Dendritic cell treated with granulocyte-macrophage colony-stimulating factor and Interleukin-4, amounts not matched to agents 40 ng/mL and 50 ng/mL, for 4 days (primary cell): ENCODE data around the gene PTPDC1.
"Not testable (repeated sequence)": the region's sequence is repeated elsewhere in the genome, so short reads cannot be mapped to it uniquely, and the experiment has no call there.

Experiments used
- H3K27ac Mint-ChIP-seq: one replicate; pipeline ENCODE4 v1.8.0; 2022; ENCODE audit warnings: mild to moderate bottlenecking, mixed read lengths
- H3K27me3 Mint-ChIP-seq: one replicate; pipeline ENCODE4 v1.8.0; 2022; ENCODE audit warnings: mild to moderate bottlenecking, mixed read lengths
- H3K36me3 Mint-ChIP-seq: one replicate; pipeline ENCODE4 v1.8.0; 2022; ENCODE audit warnings: low read depth, mixed read lengths
- H3K4me1 Mint-ChIP-seq: one replicate; pipeline ENCODE4 v1.8.0; 2022; ENCODE audit warnings: low read depth, mixed read lengths
- H3K4me3 Mint-ChIP-seq: one replicate; pipeline ENCODE4 v1.8.0; 2022; ENCODE audit warnings: mild to moderate bottlenecking, moderate library complexity, mixed read lengths
- H3K9me3 Mint-ChIP-seq: one replicate; pipeline ENCODE4 v1.8.0; 2022; ENCODE audit warnings: mixed read lengths
- intact Hi-C: fragments of 100-400 bp; cut with micrococcal nuclease; formaldehyde crosslinking; loops from one replicate; pipeline ENCODE4 v1.15.0; 2022

The PTPDC1 gene

GRCh38 chr9:94101162-94101853 is 17.0 kb downstream of the PTPDC1 start:
- H3K4me3 Mint-ChIP-seq, result no peak overlapping the region
- intact Hi-C loops, result no loop called here
- H3K9me3 Mint-ChIP-seq, result no peaks in the 10 kb centered on the region
- H3K27ac Mint-ChIP-seq, result no peak overlapping the region
- H3K36me3 Mint-ChIP-seq, result peaks cover 9% of the 10 kb centered on the region
- no peaks in the 10 kb centered on the region for H3K4me1 Mint-ChIP-seq
- H3K27me3 Mint-ChIP-seq, result no peaks in the 10 kb centered on the region

DNA sequence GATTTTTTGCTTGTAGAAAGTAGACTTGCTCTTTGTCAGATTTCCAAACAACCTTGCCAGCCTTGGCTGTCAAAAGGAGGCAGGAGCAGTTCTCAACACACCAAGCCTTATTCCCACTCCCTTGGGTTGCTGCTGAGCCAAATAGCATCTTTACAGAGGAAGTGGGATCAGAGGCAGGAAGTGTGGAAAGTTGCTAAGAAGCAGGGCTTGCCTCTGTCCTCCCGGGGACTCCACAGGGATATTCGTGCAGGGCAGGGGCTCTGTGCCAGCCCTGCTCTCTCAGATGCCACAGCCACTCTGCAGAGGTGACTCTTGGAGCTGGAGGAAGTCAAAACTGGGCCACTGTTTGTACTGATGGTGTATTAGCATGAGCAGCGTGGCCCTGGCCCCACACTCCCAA is 24.3 kb downstream of the PTPDC1 start:
- no peaks in the 10 kb centered on the region for H3K4me1 Mint-ChIP-seq
- intact Hi-C loops, result no loop called here
- no peak overlapping the region for H3K4me3 Mint-ChIP-seq

DNA sequence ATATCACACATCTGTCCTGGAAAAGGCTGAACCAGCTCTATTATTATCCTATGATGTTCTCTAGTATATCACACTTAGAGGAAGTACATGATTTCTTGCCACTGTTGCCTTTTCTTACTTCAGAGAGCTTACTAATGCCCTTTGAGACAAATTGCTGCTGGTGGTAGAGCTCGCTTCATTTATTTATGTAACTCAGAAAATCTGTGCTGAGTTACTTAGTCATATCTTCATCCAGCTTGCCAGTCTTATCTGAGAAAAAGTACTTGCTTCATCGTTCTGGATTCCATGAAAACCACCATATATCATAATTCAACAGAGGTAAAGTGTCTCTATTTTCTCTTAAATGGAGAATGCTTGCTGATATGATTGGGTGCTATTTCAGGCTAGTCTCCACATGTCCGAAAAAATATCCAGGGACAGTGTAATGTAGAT is 26.6 kb downstream of the PTPDC1 start:
- H3K36me3 Mint-ChIP-seq, result no peaks in the 10 kb centered on the region
- H3K27me3 Mint-ChIP-seq, result no peaks in the 10 kb centered on the region
- no peak overlapping the region for H3K4me3 Mint-ChIP-seq
- no peaks in the 10 kb centered on the region for H3K4me1 Mint-ChIP-seq
- intact Hi-C loops, result no loop called here
- H3K27ac Mint-ChIP-seq, result no peak overlapping the region
- H3K9me3 Mint-ChIP-seq, result no peaks in the 10 kb centered on the region

More for the DNA sequence above, 24.3 kb downstream of the PTPDC1 start:
- Mint-ChIP-seq H3K27ac (no peak overlapping the region), H3K36me3 (no peaks in the 10 kb centered on the region), H3K27me3 (no peaks in the 10 kb centered on the region), H3K9me3 (no peaks in the 10 kb centered on the region)

DNA sequence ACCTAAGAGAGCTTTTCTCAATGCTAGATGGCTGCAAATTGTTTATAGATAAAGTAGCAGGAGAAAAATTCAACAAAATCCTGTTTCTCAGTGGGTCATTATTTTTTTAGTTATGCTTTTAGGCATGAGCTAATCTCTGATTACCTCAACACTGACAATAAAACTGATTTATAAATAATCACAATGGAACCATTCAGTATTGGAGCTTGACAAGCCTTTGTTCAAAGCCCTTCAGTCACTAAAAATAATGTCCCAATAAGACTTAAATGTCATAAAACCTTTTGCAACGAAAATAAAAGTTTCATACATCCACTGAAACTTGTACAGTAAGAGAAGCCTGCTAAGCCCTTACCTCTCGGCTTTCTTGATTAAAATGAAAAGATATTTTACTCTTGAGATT is 27.2 kb downstream of the PTPDC1 start:
- intact Hi-C loops, result no loop called here
- H3K4me1 Mint-ChIP-seq, result no peaks in the 10 kb centered on the region
- no peaks in the 10 kb centered on the region for H3K9me3 Mint-ChIP-seq
- H3K27ac Mint-ChIP-seq, result no peak overlapping the region
- H3K27me3 Mint-ChIP-seq, result no peaks in the 10 kb centered on the region
- H3K4me3 Mint-ChIP-seq, result no peak overlapping the region
- H3K36me3 Mint-ChIP-seq, result no peaks in the 10 kb centered on the region

- no peaks in the 10 kb centered on the region for H3K27me3 Mint-ChIP-seq
- intact Hi-C loops, result no loop called here
- no peaks in the 10 kb centered on the region for H3K9me3 Mint-ChIP-seq
- no peaks in the 10 kb centered on the region for H3K36me3 Mint-ChIP-seq
- H3K4me3 Mint-ChIP-seq, result no peak overlapping the region
- H3K4me1 Mint-ChIP-seq, result no peaks in the 10 kb centered on the region
- H3K27ac Mint-ChIP-seq, result no peak overlapping the region
Observed at GRCh38 chr9:94112716-94113465, 28.6 kb downstream of the PTPDC1 start.

- not testable (repeated sequence) for H3K36me3 Mint-ChIP-seq
Observed at GRCh38 chr9:94120088-94120487, 35.8 kb downstream of the PTPDC1 start.

DNA sequence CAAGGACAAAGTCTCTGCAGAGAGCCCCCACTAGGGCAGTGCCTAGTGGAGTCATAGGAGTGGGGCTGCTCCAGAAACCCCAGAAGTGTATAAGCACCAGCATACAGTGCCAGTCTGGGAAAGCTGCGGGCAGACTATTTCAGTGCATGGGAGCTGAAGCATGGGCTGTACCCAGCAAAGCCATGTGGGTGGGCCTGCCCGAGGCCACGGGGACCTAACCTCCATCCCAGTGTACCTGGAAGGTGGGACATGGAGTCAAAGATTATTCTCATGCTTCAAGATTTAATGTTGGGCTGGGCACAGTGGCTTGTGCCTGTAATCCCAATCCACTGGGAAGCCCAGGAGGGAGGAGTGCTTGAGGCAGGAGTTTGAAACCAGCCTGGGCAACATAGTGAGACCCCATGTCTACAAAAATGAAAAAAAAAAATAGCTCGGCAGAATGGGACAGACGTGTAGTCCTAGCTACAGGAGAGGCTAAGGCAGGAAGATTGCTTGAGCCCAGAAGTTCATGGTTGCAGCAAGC is 36.7 kb downstream of the PTPDC1 start:
- Mint-ChIP-seq H3K27me3 (no peaks in the 10 kb centered on the region), H3K4me3 (no peak overlapping the region), H3K4me1 (no peaks in the 10 kb centered on the region), H3K36me3 (peaks cover 6% of the 10 kb centered on the region), H3K9me3 (peaks cover 21% of the 10 kb centered on the region), H3K27ac (no peak overlapping the region)
- intact Hi-C loops, result no loop called here

More at GRCh38 chr9:94120088-94120487, 35.8 kb downstream of the PTPDC1 start:
- H3K4me1 Mint-ChIP-seq, H3K4me3 Mint-ChIP-seq, H3K27ac Mint-ChIP-seq, H3K27me3 Mint-ChIP-seq, intact Hi-C loops: not testable (repeated sequence)
- H3K9me3 Mint-ChIP-seq, result peaks cover 18% of the 10 kb centered on the region

DNA sequence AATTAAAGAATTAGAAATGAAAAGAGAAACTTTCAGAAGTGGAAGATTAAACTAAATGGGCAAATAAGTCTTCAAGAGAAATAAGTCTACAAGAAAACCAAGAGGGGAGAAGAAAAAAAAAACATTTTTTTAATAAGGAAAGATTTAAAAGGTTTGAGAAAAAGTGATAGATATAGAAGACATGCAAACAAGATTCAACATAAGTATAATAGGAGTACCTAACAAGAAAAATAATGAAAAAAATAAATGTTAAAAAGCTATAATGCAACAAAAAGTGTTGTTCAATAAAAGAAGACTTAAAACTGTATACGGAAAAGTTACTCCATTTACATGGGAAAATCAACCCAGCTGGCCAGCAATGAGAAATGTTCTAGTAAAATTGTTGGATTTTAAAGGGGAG is 42.6 kb downstream of the PTPDC1 start:
- Mint-ChIP-seq H3K36me3 (peaks cover 6% of the 10 kb centered on the region), H3K9me3 (peaks cover 76% of the 10 kb centered on the region), H3K4me1 (peaks cover 4% of the 10 kb centered on the region), H3K4me3 (no peak overlapping the region), H3K27ac (no peak overlapping the region), H3K27me3 (no peaks in the 10 kb centered on the region)
- intact Hi-C loops, result no loop called here

DNA sequence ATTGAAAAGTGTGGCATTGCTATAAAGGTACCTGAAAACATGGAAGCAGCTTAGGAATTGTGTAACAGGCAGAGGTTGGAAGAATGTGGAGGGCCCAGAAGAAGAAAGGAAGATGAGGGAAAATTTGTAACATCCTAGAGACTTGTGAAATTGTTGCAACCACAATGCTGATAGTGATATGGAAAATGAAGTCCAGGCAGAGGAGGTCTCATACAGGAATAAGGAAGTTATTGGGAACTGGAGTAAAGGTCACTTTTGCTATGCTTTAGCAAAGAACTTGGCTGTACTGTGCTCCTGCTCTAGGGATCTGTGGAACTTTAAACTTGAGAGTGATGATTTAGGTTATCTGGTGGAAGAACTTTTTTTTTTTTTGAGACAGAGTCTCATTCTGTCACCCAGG is 43.5 kb downstream of the PTPDC1 start:
- no peak overlapping the region for H3K4me3 Mint-ChIP-seq
- peaks cover 4% of the 10 kb centered on the region for H3K4me1 Mint-ChIP-seq
- H3K36me3 Mint-ChIP-seq, result peaks cover 6% of the 10 kb centered on the region
- no peaks in the 10 kb centered on the region for H3K27me3 Mint-ChIP-seq
- intact Hi-C loops, result no loop called here
- peaks cover 76% of the 10 kb centered on the region for H3K9me3 Mint-ChIP-seq
- H3K27ac Mint-ChIP-seq, result no peak overlapping the region

- Mint-ChIP-seq H3K4me1 (peaks cover 4% of the 10 kb centered on the region), H3K27ac (no peak overlapping the region), H3K27me3 (no peaks in the 10 kb centered on the region), H3K36me3 (peaks cover 6% of the 10 kb centered on the region), H3K4me3 (no peak overlapping the region), H3K9me3 (peaks cover 74% of the 10 kb centered on the region)
- intact Hi-C loops, result no loop called here
Observed at GRCh38 chr9:94128580-94128979, 44.3 kb downstream of the PTPDC1 start.

DNA sequence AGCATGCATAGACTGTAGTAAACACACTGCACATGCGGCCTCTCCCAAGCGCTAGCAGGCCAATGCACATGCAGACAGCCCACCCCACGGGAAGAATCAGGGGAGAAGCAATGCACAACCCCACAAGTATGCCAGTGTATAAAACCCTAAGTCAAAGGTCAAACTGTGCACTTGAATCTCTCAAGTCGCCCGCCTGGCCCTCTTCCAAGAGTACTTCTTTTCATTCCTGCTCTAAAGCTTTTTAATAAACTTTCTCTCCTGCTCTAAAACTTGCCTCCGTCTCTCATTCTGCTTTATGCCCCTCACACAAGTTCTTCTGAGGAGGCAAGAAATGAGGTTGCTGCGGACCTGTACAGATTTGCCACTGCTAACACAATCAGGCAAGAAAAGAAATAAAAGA is 50.4 kb downstream of the PTPDC1 start:
- Mint-ChIP-seq H3K9me3 (peaks cover 18% of the 10 kb centered on the region), H3K36me3 (no peaks in the 10 kb centered on the region), H3K4me1 (no peaks in the 10 kb centered on the region), H3K27ac (no peak overlapping the region), H3K27me3 (no peaks in the 10 kb centered on the region), H3K4me3 (no peak overlapping the region)
- intact Hi-C loops, result no loop called here

DNA sequence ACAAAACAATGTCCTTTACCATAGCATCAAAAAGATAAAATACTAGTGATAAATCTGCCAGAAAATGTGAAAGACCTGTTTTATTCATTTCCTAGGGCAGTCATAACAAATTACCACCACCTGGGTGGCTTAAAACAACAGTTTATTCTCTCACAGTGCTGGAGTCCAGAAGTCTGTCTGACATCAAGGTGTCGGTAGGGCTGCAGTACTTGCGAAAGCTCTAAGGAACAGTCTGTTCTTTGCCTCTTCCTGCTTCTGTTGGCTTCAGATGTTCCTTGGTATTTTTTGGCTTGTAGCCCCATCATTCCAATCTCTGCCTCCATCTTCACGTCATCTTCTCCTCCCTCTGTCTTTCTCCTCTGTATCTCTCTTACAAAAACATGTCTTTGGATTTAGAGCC is 51.0 kb downstream of the PTPDC1 start:
- Mint-ChIP-seq H3K4me1 (no peaks in the 10 kb centered on the region), H3K27me3 (no peaks in the 10 kb centered on the region), H3K4me3 (no peak overlapping the region), H3K36me3 (no peaks in the 10 kb centered on the region), H3K9me3 (peaks cover 12% of the 10 kb centered on the region), H3K27ac (no peak overlapping the region)
- intact Hi-C loops, result no loop called here

GRCh38 chr9:94139672-94140417 is 55.6 kb downstream of the PTPDC1 start:
- peaks cover 3% of the 10 kb centered on the region for H3K27me3 Mint-ChIP-seq
- intact Hi-C loops, result no loop called here
- H3K27ac Mint-ChIP-seq, result no peak overlapping the region
- no peaks in the 10 kb centered on the region for H3K36me3 Mint-ChIP-seq
- no peaks in the 10 kb centered on the region for H3K9me3 Mint-ChIP-seq
- H3K4me1 Mint-ChIP-seq, result no peaks in the 10 kb centered on the region
- H3K4me3 Mint-ChIP-seq, result no peak overlapping the region

- no peaks in the 10 kb centered on the region for H3K36me3 Mint-ChIP-seq
- peaks cover 3% of the 10 kb centered on the region for H3K27me3 Mint-ChIP-seq
- intact Hi-C loops, result no loop called here
- H3K4me1 Mint-ChIP-seq, result no peaks in the 10 kb centered on the region
- no peak overlapping the region for H3K4me3 Mint-ChIP-seq
- H3K9me3 Mint-ChIP-seq, result no peaks in the 10 kb centered on the region
- no peak overlapping the region for H3K27ac Mint-ChIP-seq
Observed at GRCh38 chr9:94140418-94140780, 56.1 kb downstream of the PTPDC1 start.
